Smooth muscle cell (in vitro differentiated cells): ENCODE data around the gene HOXC12. TPM values are rescaled to one million over a fixed set of nuclear protein-coding genes. Genes with fewer than 3 reads are reported as not detected.
A peak's percentile ranks its signal among the peaks of the same experiment; 100 is the strongest.

Source experiments
- DNase-seq: peaks from one replicate; lab custom pipeline; 2025; ENCODE audit not compliant: unreplicated experiment; lab: John Stamatoyannopoulos, UW
- H2AFZ ChIP-seq: fragments of 200-600 bp; sonication (generic); 2 replicates; pipeline ENCODE4 v1.6.0; 2016; ENCODE audit warnings: antibody characterized with exemption, low read depth, mild to moderate bottlenecking
- H3F3A ChIP-seq: fragments of 200-600 bp; sonication (generic); 2 replicates; pipeline ENCODE4 v1.6.0; 2017; ENCODE audit warnings: antibody characterized with exemption, low read depth
- H3K27ac ChIP-seq: fragments of 200-600 bp; sonication (generic); 2 replicates; pipeline ENCODE4 v1.5.1; 2016; ENCODE audit warnings: low read depth, mild to moderate bottlenecking
- H3K27me3 ChIP-seq: fragments of 200-600 bp; sonication (generic); 2 replicates; pipeline ENCODE4 v1.6.1; 2016; ENCODE audit warnings: low read depth, mild to moderate bottlenecking
- H3K36me3 ChIP-seq: fragments of 200-600 bp; sonication (generic); 2 replicates; pipeline ENCODE4 v1.5.1; 2016; ENCODE audit warnings: low read depth
- H3K4me1 ChIP-seq: fragments of 200-600 bp; sonication (generic); 2 replicates; pipeline ENCODE4 v1.5.1; 2016; ENCODE audit warnings: low read depth
- H3K4me2 ChIP-seq: fragments of 200-600 bp; sonication (generic); 2 replicates; pipeline ENCODE4 v1.6.0; 2016; ENCODE audit warnings: mild to moderate bottlenecking
- H3K4me3 ChIP-seq: fragments of 200-600 bp; sonication (generic); 2 replicates; pipeline ENCODE4 v1.5.1; 2016; ENCODE audit warnings: mild to moderate bottlenecking
- H3K79me2 ChIP-seq: fragments of 200-600 bp; sonication (generic); 2 replicates; pipeline ENCODE4 v1.6.0; 2016; ENCODE audit warnings: low read depth, mild to moderate bottlenecking
- H3K9ac ChIP-seq: fragments of 200-600 bp; sonication (generic); 2 replicates; pipeline ENCODE4 v1.6.0; 2016; ENCODE audit warnings: low read depth
- H3K9me3 ChIP-seq: fragments of 200-600 bp; sonication (generic); replicated peaks from 2 replicates; pipeline ENCODE4 v1.5.1; 2016; ENCODE audit warnings: low read depth
- H4K20me1 ChIP-seq: fragments of 200-600 bp; sonication (generic); 2 replicates; pipeline ENCODE4 v1.6.0; 2016; ENCODE audit warnings: low read depth
- WGBS: methylation state at CpG from one replicate; pipeline ENCODE4 v1.1.7; 2016; ENCODE audit warnings: low lambda C conversion rate; 5-methylcytosine and 5-hydroxymethylcytosine counted together
- polyA plus RNA-seq: library from polyadenylated mRNA; unstranded; fragments of >200 nt; fragmentation: Nextera tagmentation; extraction: Ambion mirVana; gene quantifications from 2 replicates; pipeline ENCODE4 v1.2.1, GENCODE V29; 2016
- total RNA-seq: library from RNA; depleted of rRNA; stranded (reverse); fragments of >200 nt; gene quantifications from 2 replicates; pipeline ENCODE4 v1.2.3, GENCODE V29; 2014
- TF ChIP-seq, protein P1 (sequence below): fragments of 200-600 bp; sonication (generic); IDR thresholded peaks from 2 replicates; pipeline ENCODE4 v1.5.1; 2017; ENCODE audit warnings: borderline replicate concordance, mild to moderate bottlenecking, antibody characterized with exemption; ENCODE audit not compliant: insufficient read depth, poor library complexity, severe bottlenecking

The HOXC12 gene
- total and polyA plus RNA-seq, 2 experiments from 2014 or later: 0.32 TPM; not detected in 1

DNA sequence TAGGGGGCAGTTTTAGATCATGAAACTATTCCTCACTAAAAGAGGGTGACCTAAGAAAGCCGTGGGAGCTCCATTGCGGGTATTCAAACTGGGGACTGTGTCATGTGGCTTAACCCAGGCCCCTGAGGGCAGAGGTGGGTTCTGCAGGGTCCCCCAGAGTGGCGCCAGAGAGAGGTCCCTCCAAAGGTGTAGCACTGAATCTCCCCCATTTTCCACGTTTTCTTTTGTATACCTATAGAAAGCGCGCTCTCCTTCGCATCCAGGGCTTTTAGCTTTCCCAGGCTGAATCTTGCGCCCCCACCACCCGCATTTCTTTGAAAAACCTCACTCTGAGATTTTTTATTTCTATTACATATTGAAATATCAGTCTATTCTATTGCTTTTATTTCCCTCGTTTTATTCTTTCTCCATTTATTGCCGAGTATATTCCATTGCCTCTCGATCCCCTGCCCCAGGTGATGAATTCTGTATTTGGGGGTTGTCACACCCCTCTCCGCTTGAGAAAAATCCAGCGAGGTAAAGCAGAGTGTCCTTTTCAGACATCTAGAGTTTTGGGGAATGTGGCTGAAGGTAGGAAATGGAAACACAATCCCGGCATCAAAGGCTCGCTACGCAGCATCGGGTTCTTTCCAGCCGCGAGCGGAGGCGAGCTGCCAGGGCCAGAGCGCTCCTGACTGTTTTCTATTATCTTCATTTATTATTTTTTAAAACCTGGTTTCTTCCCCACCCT lies 16.9 kb upstream of the HOXC12 start:
- WGBS: 35% methylated on average over 23 of the region's 23 CpGs

DNA sequence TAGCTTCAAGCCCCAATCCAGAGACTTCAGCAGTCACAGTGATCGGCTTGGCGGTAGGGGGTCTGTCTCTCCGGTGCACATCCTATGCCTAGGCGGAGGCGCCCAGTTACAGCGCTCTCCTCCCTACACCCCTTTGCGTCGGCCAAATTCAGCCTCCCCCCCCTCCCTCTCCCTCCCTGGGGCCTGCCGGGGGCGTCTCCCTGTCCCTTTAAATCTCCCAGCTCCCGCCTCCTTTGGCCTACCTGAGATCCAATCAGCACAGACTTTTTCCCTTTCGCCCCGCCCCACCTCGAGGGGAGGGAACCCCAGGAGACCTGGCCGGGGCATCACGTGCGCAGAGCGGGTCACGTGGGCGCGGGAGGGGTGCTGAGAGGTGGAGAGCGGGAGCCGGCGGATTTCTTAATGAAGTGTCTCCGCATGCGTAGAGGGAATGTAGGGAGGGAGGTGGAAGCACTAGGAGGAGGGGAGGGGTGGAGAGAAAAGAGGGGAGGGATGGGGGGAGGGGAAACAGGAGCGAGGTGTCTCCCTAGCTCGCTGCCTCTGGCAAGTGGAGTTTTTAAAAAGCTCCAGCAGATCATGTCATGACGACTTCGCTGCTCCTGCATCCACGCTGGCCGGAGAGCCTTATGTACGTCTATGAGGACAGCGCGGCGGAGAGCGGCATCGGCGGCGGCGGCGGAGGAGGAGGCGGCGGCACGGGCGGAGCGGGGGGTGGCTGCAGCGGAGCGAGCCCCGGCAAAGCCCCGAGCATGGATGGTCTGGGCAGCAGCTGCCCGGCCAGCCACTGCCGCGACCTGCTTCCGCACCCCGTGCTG lies 16.2 kb upstream of the HOXC12 start, which contains the start of gene HOXC13:
Gene HOXC13 (plus strand): TSS at position 506 of the 815 bp plus-strand sequence. CDS start 76 bp downstream, at position 582.
- peak within 1 kb of the TSS; percentile 42 for H3K4me3 ChIP-seq
- H3K9ac ChIP-seq: no peak within 1 kb of the TSS

More for the DNA sequence above, 16.9 kb upstream of the HOXC12 start:
- no peak overlapping the region for H2AFZ ChIP-seq
- peak overlapping the region; percentile 71 for H3K4me2 ChIP-seq
- no peaks in the 10 kb centered on the region for H3K36me3 ChIP-seq
- TF ChIP-seq, protein P1, sequence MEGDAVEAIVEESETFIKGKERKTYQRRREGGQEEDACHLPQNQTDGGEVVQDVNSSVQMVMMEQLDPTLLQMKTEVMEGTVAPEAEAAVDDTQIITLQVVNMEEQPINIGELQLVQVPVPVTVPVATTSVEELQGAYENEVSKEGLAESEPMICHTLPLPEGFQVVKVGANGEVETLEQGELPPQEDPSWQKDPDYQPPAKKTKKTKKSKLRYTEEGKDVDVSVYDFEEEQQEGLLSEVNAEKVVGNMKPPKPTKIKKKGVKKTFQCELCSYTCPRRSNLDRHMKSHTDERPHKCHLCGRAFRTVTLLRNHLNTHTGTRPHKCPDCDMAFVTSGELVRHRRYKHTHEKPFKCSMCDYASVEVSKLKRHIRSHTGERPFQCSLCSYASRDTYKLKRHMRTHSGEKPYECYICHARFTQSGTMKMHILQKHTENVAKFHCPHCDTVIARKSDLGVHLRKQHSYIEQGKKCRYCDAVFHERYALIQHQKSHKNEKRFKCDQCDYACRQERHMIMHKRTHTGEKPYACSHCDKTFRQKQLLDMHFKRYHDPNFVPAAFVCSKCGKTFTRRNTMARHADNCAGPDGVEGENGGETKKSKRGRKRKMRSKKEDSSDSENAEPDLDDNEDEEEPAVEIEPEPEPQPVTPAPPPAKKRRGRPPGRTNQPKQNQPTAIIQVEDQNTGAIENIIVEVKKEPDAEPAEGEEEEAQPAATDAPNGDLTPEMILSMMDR: no peak
- H3K9me3 ChIP-seq: no peaks in the 10 kb centered on the region
- H3K27ac ChIP-seq: no peak overlapping the region
- peak overlapping the region; percentile 42 for H3K4me3 ChIP-seq
- no peaks in the 10 kb centered on the region for H4K20me1 ChIP-seq
- peaks cover 6% of the 10 kb centered on the region for H3K4me1 ChIP-seq
- no peaks in the 10 kb centered on the region for H3K79me2 ChIP-seq
- no peaks in the 10 kb centered on the region for H3F3A ChIP-seq
- no peak overlapping the region for H3K9ac ChIP-seq
- peaks cover 100% of the 10 kb centered on the region for H3K27me3 ChIP-seq
- DNase-seq: no peak

DNA sequence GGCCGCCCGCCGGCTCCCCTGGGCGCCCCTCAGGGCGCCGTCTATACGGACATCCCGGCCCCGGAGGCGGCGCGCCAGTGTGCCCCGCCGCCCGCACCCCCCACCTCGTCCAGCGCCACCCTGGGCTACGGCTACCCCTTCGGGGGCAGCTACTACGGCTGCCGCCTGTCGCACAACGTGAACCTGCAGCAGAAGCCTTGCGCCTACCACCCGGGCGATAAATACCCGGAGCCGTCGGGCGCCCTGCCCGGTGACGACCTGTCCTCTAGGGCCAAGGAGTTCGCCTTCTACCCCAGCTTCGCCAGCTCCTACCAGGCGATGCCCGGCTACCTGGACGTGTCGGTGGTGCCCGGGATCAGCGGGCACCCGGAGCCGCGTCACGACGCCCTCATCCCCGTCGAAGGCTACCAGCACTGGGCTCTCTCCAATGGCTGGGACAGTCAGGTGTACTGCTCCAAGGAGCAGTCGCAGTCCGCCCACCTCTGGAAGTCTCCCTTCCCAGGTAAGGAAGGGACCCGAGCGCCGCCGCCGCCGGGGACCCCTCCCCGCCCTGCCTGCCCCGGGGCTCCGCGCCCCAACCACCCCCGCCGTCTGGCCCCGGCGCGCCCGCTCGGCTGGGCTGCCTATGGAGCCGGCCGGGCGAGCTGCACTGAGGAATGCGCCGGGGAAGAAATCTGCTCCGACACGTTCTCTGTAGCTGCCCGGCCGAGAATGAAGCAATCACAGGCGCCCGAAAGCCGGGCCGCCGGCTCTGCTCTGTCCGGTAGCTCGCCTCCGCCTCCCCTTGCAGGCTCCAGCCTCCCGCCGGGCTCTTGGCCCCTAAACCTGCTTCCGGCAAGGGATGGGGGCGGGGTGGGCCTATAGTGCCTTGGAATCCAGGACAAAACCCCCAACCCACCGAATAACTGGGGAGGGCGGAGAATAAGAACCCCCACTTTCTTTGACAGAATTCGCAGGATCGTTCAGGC lies 15.3 kb upstream of the HOXC12 start:
- 10% methylated on average over 58 of the region's 91 CpGs for WGBS
- H3K9me3 ChIP-seq: no peaks in the 10 kb centered on the region
- H3K4me3 ChIP-seq: peak overlapping the region; percentile 42
- no peak for DNase-seq
- H3K36me3 ChIP-seq: no peaks in the 10 kb centered on the region
- no peaks in the 10 kb centered on the region for H4K20me1 ChIP-seq
- peak overlapping the region; percentile 71 for H3K4me2 ChIP-seq
- no peaks in the 10 kb centered on the region for H3F3A ChIP-seq
- no peak overlapping the region for H3K27ac ChIP-seq
- H3K27me3 ChIP-seq: peaks cover 100% of the 10 kb centered on the region
- H3K4me1 ChIP-seq: peaks cover 6% of the 10 kb centered on the region
- TF ChIP-seq, protein P1: no peak
- H2AFZ ChIP-seq: no peak overlapping the region
- no peak overlapping the region for H3K9ac ChIP-seq
- H3K79me2 ChIP-seq: no peaks in the 10 kb centered on the region

More for the DNA sequence above, 16.2 kb upstream of the HOXC12 start, which contains the start of gene HOXC13:
- no peak for DNase-seq
- Histone ChIP-seq H3F3A (no peaks in the 10 kb centered on the region), H4K20me1 (no peaks in the 10 kb centered on the region), H3K4me1 (peaks cover 6% of the 10 kb centered on the region), H3K4me2 (peak within 1 kb of the TSS; percentile 71), H2AFZ (no peak within 1 kb of the TSS), H3K27me3 (peaks cover 100% of the 10 kb centered on the region), H3K36me3 (no peaks in the 10 kb centered on the region), H3K79me2 (no peaks in the 10 kb centered on the region), H3K27ac (no peak within 1 kb of the TSS), H3K9me3 (no peaks in the 10 kb centered on the region)
- TF ChIP-seq, protein P1: no peak
- WGBS: 5% methylated on average over 31 of the region's 56 CpGs
